Posterior cingulate gyrus (tissue), 11 donors: ENCODE results near the gene PIGR.
"Not testable (repeated sequence)": the region's sequence is repeated elsewhere in the genome, so short reads cannot be mapped to it uniquely, and the experiment has no call there.

ENCODE experiments used
- DNase-seq, 10 donors: peaks; one replicate each; pipeline versions ENCODE4 v3.0.0 to v3.0.0-alpha.2; 2020 to 2021; ENCODE audit warnings: mixed read lengths in 3 of 10
- intact Hi-C: fragments of 100-400 bp; cut with DNase I; formaldehyde crosslinking; loops from one replicate; pipeline ENCODE4 v1.15.1; 2023

PIGR gene

DNA sequence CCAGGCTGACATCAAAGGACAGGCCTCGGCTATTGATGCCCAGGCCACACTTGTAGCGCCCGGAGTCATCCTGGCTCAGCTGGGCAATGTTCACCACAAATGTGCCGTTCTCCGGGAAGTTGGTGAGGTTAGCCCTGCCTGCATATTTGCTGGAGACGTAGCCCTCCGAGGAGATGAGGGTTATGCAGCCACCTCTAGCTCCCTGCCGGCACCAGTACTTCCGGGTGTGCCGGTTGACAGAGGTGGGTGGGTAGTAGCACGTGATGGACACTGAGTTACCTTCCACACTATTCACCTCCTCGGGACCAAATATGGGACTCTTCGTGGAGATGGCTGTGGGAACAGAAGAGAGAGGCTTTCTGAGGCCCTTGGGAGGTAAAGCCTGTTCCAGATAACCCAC, 7.1 kb downstream of the PIGR start:
- intact Hi-C loops: no loop called here
- no peak for DNase-seq

DNA sequence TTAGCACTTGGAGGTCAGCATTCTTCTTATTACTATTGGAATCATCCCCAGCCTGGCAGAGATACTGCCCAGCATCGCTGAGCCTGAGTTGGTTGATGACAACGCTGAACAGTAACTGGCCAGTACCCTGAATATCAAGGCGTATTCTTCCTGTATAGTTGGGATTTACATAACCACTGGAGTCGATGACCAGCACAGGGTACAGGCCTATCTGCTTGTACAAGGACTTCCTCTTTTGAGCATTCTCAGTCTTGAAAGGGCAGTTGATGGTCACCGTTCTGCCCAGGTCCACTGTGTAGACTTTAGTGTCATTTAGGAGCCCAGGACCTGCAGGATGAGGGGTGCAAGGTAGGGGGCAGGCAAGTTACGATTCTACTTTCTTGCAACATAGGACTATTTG, 8.8 kb downstream of the PIGR start:
- intact Hi-C loops: no loop called here
- DNase-seq: no peak

DNA sequence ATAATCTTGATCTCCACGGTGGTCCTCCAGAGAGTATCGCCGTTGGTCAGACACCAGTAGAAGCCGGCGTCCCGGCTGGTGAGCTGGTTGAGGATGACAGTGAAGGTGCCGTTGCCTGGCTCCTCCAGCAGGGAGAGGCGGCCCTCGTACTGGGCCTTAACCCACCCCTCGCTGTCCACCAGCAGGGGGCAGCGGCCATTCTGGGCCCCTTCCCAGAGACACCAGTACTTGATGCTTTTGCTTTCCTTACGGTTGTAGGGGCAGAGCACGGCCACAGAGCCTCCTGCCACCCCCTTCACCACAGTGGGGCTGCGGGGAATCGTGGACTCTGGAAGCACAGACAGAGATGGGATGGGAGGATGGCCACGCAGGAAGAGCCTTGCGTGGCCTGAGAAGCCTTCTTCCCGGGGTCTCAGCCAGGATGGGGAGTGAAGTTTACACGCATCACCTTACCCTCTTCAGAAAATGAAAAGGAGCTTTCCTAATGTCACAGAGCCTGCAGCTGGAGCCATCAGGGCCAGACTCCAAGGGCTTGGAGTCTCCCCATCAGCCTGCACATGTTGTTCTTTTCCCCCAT, 10.7 kb downstream of the PIGR start:
- peak in 1 of 10 donors; percentile 26 for DNase-seq
- intact Hi-C loops: no loop called here

DNA sequence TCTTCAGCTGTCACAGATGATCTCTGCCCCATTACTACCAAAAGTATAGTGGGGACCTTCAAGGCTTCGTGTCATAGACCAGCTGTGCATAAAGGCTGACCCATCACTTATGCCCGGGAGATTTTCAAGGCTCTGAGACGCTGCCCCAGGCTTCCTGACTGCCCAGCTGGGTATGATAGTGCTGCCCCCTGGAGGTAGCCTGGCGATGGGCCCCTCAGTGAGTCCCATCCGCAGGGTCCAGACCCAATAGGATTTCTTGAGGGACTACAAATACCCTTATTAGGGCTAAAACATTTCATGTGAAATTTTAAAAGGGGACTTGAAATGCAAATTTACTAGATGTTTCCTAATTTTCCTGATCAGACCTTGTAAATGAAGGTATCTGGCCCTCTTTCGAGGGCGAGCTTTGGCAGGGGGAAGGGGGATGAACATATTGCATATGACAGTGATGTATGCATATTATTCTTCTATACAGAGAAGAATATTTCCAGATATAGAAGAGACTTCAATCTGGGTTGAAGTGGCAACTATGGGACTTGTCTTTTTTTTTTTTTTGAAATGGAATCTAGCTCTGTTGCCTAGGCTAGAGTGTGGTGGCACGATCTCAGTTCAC, 12.8 kb downstream of the PIGR start:
- DNase-seq: no peak
- intact Hi-C loops: no loop called here

- no peak for DNase-seq
- intact Hi-C loops: no loop called here
Measured at GRCh38 chr1:206932177-206932576, 14.1 kb downstream of the PIGR start.

DNA sequence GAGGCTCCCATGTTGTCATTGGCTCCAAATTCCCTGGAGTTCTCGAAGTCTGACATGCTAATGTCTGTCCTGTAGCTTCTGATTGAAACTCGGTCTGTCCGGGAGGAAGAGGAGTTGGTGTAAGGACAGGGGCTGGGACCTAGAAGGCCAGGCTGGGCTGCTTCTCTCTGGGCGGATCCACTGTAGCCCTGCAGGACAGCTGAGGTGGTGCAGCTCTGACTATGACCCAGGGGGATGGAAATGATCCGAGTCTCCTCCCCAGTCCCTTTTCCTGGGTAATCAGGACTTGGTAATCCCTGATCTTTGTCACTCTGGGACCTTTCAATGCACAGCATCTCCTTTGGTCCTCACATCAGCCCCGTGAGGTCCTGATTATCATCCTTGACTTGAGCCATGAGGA, 14.6 kb downstream of the PIGR start:
- no peak for DNase-seq
- intact Hi-C loops: no loop called here

GRCh38 chr1:206930210-206930798, 16.0 kb downstream of the PIGR start:
- no peak for DNase-seq
- intact Hi-C loops: no loop called here

DNA sequence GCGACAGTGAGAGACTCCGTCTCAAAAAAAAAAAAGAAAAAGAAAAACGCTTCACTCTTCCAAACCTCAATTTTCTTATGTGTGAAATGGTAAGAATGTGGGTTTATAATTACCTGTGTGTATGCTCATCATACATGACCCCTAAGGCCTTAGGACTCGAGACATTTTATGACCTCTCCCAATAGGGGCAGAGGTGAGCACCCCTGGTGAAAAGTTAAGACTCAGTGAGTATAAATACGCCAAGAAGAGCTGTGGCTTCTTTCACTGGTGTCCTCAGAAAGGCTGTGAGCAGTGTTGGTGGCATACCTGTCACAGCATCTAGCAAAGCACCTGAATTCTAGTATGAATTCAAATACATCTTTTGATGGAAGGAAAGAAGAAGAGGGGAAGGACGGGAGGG, 16.7 kb downstream of the PIGR start:
- intact Hi-C loops: no loop called here

GRCh38 chr1:206926286-206926685, 20.0 kb downstream of the PIGR start:
- DNase-seq: no peak
- intact Hi-C loops: no loop called here

More for the DNA sequence above, 16.7 kb downstream of the PIGR start:
- no peak for DNase-seq

- no peak for DNase-seq
- intact Hi-C loops: no loop called here
Measured at GRCh38 chr1:206925106-206925736, 21.0 kb downstream of the PIGR start.

- no peak for DNase-seq
- intact Hi-C loops: no loop called here
Measured at GRCh38 chr1:206924592-206925105, 21.6 kb downstream of the PIGR start.

DNA sequence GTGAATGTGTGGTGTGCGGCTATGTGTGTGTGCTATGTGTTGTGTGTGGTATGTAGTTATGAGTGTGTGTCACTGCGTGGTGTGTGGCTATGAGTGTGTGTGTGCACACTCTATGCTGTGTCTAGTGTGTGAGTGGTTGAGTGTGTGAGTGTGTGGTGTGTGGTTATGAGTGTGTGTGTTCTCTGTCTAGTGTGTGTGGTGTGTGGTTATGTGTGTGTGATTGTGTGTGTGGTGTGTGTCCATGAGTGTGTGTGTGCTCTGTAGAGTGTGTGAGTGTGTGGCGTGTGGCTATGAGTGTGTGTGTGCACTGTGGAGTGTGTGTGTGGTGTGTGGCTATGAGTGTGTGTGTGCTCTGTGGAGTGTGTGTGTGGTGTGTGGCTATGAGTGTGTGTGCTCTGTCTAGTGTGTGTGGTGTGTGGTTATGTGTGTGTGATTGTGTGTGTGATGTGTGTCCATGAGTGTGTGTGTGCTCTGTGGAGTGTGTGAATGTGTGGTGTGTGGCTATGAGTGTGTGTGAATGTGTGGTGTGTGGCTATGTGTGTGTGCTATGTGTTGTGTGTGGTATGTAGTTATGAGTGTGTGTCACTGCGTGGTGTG, 22.2 kb downstream of the PIGR start:
- DNase-seq, intact Hi-C loops: not testable (repeated sequence)

DNA sequence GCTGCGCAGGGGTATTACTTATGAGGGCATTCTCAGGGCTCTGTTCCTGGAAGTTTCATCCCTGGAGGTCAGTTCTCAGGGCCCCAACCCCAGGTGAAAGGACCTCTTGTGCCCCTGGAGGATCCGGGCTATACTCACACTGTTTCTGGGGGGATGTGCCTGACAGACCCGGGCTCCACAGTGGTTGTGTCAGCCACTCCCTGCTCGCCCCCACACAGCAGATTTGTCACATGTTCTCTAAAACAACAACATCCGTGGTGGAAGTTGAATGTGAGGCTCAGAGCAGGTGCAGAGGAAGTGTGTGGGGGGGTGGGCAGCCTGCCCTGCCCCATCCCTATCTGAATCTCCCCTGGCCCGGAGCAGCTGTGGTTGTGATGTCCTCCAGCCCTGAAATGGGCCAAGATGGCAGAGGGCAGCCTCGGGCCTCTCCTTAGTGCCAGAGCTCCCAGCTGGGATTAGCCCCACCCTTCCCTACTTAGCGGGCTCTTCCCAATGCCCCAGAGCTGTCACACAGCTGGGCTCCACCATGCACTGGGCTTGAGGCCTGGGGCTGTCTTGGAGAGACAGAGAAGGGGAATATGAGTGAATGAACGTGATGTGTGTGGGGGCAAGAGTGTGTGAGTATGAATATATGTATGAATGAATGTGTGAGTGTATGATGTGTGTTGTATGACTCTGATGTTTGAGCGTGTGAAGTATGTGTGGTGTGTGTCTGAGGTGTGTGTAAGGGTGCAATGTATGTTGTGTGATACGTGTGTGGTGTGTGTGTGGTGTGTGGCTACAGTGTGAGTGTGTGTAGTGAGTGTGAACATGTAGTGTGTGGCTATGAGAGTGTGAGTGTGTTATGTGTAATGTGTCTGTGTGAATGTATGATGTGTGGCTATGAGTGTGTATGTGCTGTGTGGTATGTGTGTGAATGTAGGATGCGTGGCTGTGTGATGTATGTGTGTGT, 23.0 kb downstream of the PIGR start:
- peak in 1 of 10 donors; percentile 32 for DNase-seq
- intact Hi-C loops: no loop called here

- DNase-seq: peak in 1 of 10 donors; percentile 66
- intact Hi-C loops: no loop called here
Measured at GRCh38 chr1:206922524-206922923, 23.7 kb downstream of the PIGR start.

GRCh38 chr1:206921772-206922265, 24.4 kb downstream of the PIGR start, which contains the start of gene FCMR:
Gene FCMR, minus strand, starts transcription at chr1:206921941. Its CDS starts 87 bp downstream, at chr1:206921854.
- intact Hi-C loops: no loop called here
- peak in 1 of 10 donors; percentile 24 for DNase-seq

GRCh38 chr1:206918076-206918475, 28.2 kb downstream of the PIGR start:
- DNase-seq: no peak
- intact Hi-C loops: no loop called here

DNA sequence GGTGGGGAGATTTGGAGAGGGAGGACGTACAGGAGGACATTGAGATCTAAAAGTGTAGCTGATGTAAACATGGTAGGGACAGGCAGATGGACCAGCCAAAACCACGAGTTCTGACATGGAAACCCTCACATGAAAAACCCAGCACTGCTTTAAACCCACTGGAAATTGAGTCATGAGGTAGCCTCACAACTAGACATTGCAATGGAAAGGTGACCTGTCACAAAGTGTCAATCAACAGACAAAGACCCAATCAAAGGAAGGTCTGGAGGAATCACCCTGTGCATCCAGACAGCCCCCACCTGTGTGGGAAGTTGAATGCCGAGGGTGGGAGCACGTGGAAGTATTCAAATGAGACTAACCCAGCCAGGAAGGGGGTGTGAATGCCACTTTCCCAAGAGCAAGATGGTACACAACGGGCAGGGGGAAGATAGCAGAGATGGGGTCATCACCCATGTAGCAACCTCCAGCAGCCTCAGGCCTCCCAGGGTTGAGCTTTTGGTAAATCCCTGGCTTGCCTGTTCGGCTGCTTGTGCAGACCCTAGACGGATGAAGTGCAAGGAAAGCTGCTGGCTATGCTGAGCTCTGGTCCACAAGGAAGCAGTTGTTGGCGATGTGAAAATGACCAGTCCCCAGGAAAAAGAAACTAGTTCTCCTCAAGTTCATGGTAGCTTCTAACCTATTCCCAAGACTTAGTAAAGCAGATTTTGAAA, 30.1 kb downstream of the PIGR start:
- intact Hi-C loops: no loop called here
- DNase-seq: no peak

GRCh38 chr1:206915030-206915735, 31.1 kb downstream of the PIGR start:
- DNase-seq: no peak
- intact Hi-C loops: no loop called here
